Small intestine (tissue), 7 donors: Measurements from ENCODE around the gene RRP1. TPM values are rescaled to one million over a fixed set of nuclear protein-coding genes. Genes with fewer than 3 reads are reported as not detected.

ENCODE experiments used
- DNase-seq, 2 donors: peaks; one replicate each; pipeline versions ENCODE4 v3.0.0 to v3.0.0-alpha.2; 2013
- FAIRE-seq: peaks from 2 replicates; lab custom pipeline; 2012; peaks lifted over from hg19 to GRCh38; lab: Jason Lieb, UNC
- H3K27ac ChIP-seq, 3 donors: one replicate each; pipeline ENCODE4 v1.5.1; 2013; ENCODE audit warnings: low read length in 2 of 3, mild to moderate bottlenecking in 2 of 3, control low read depth in 1 of 3, inconsistent platforms in 1 of 3, low read depth in 1 of 3, moderate library complexity in 1 of 3
- H3K27me3 ChIP-seq, 3 donors: one replicate each; pipeline ENCODE4 v1.6.1; 2013; ENCODE audit warnings: low read length in 3 of 3, inconsistent platforms in 1 of 3; ENCODE audit not compliant: control insufficient read depth in 3 of 3, insufficient read depth in 3 of 3
- H3K36me3 ChIP-seq, 3 donors: one replicate each; pipeline ENCODE4 v1.6.1; 2013; ENCODE audit warnings: low read length in 3 of 3, inconsistent platforms in 1 of 3, low read depth in 1 of 3, mild to moderate bottlenecking in 1 of 3, moderate library complexity in 1 of 3; ENCODE audit not compliant: control insufficient read depth in 3 of 3, insufficient read depth in 2 of 3
- H3K4me1 ChIP-seq, 3 donors: one replicate each; pipeline ENCODE4 v1.6.1; 2013; ENCODE audit warnings: low read length in 2 of 3, inconsistent platforms in 1 of 3, low read depth in 1 of 3, mild to moderate bottlenecking in 1 of 3, moderate library complexity in 1 of 3; ENCODE audit not compliant: control insufficient read depth in 3 of 3, insufficient read depth in 2 of 3
- H3K4me3 ChIP-seq, 3 donors: one replicate each; pipeline ENCODE4 v1.5.1; 2013; ENCODE audit warnings: low read length in 3 of 3, control low read depth in 1 of 3, inconsistent platforms in 1 of 3, low read depth in 1 of 3, mild to moderate bottlenecking in 1 of 3, moderate library complexity in 1 of 3
- H3K9me3 ChIP-seq, 2 donors: one replicate each; pipeline ENCODE4 v1.6.1; 2013; ENCODE audit warnings: low read depth in 1 of 2, low read length in 1 of 2; ENCODE audit not compliant: control insufficient read depth in 2 of 2, insufficient read depth in 1 of 2
- WGBS, 3 donors: extraction: QIAGEN DNeasy Blood & Tissue Kit; methylation state at CpG; one replicate each; pipeline ENCODE4 v1.1.7; 2013; 5-methylcytosine and 5-hydroxymethylcytosine counted together
- polyA plus RNA-seq, 4 donors: library from polyadenylated mRNA; stranded (reverse) in 3 of 4; unstranded in 1 of 4; fragments of 200-250 nt in 3 of 4; fragments of 120-200 nt in 1 of 4; gene quantifications; one replicate each; pipeline versions ENCODE4 v1.2.1 to v1.2.3, GENCODE V29; 2013
- donor health status: healthy with polysubstance abuse.
- donor health status: control.
- donor health status: control.
- donor health status: Bipolar disorder and iron deficiency.
- donor health status: healthy.

The RRP1 gene
- polyA plus RNA-seq, 4 donors: 7.2 to 21.0 (median 12.5) TPM

DNA sequence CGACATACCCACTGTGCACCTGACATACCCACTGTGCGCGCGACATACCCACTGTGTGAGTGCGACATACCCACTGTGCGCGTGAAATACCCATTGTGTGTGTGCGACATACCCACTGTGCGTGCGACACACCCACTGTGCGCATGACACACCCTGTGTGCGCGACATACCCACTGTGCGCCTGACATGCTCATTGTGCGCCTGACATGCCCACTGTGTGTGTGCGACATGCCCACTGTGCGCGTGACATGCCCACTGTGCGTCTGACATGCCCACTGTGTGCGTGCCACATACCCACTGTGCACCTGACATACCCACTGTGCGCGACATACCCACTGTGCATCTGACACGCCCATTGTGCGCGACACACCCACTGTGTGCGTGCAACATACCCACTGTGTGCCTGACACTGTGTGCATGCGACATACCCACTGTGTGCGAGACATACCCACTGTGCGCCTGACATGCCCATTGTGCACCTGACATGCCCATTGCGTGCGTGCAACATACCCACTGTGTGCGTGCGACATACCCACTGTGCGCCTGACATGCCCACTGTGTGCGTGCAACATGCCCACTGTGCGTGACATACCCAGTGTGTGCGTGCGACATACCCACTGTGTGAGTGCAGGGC lies 2.5 kb upstream of the RRP1 start:
- H3K27ac ChIP-seq: no peak overlapping the region
- H3K4me3 ChIP-seq: no peak overlapping the region
- DNase-seq (no peak), FAIRE-seq (no peak)
- H3K9me3 ChIP-seq: no peaks in the 10 kb centered on the region
- H3K27me3 ChIP-seq: no peaks in the 10 kb centered on the region
- H3K4me1 ChIP-seq: peaks cover 0 to 7% (median 2%) of the 10 kb centered on the region in 3 donors
- WGBS, 3 donors: 92 to 96% (median 95%) methylated on average over 38 of the region's 38 CpGs
- H3K36me3 ChIP-seq: peaks cover 0 to 11% (median 0%) of the 10 kb centered on the region in 3 donors

DNA sequence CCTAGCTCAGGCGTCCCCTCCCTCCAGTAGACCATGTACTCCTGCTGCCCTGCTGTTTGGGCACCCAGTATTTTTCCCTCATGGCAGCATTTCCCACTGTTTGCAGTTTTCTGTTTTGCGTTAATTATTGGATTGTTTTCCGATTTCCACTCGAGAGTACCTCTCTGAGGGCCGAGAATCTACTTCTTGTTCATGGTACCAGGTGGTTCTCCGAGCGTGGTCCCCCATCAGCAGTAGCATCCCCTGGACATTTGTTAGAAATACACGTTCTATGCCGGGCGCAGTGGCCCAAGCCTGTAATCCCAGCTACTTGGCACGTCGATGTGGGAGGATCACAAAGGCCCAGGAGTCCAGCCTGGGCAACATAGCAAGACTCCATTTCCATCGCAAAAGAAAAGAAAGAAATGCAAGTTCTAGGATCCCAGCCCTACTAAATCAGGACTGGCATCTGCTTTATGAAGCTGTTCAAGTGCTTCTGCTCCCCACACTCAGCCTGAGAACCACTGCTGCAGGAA lies 690 bp downstream of the RRP1 start:
- peak overlapping the region; percentile 71 to 92 (median 84) for H3K4me3 ChIP-seq
- H3K4me1 ChIP-seq: peaks cover 0 to 7% (median 2%) of the 10 kb centered on the region in 3 donors
- no peaks in the 10 kb centered on the region for H3K9me3 ChIP-seq
- no peaks in the 10 kb centered on the region for H3K27me3 ChIP-seq
- no peak for DNase-seq
- 5 to 11% (median 7%) methylated on average over 13 of the region's 13 CpGs for WGBS, 3 donors
- peak overlapping the region in 1 of 3 donors; percentile 33 for H3K27ac ChIP-seq
- H3K36me3 ChIP-seq: peaks cover 2 to 42% (median 4%) of the 10 kb centered on the region in 3 donors
- no peak for FAIRE-seq

DNA sequence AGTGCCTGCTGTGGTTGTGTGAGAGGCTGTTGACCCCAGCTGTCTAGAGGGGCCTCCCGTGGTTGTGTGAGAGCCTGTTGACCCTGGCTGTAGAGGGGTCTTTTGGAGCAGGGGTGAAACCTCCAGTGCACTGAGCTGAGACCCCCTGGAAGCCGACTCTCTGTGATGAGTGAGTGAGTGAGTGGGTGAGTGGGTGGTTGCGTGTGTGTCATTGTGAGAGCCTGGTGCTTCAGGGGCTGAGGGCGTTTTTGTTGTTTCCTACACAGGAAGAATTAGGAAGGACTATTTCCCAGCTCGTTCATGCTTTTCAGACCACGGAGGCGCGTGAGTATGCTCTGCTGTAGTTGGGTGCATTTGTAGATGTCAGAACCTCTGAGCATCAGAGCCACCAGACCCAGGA lies 3.0 kb downstream of the RRP1 start:
- no peak for FAIRE-seq
- H3K36me3 ChIP-seq: peaks cover 4 to 66% (median 5%) of the 10 kb centered on the region in 3 donors
- H3K4me3 ChIP-seq: no peak overlapping the region

DNA sequence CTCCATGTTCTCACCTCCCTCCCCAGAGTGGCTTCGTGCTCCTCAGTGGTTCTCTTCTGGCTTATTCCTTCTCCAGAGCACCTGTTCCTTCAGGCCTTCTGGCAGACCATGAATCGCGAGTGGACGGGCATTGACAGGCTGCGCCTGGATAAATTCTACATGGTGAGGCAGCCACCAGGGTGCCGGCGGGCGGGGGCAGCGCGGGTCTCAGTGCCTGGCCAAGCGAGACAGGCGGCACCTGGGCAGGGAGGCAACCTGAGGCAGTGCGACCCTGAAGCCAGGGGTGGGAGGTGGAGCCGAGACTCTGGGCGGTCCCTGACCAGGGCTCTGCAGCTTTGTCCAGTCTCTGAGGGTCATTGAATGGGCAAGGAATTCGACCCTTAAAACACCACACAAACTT lies 3.9 kb downstream of the RRP1 start:
- peaks cover 4 to 74% (median 6%) of the 10 kb centered on the region in 3 donors for H3K36me3 ChIP-seq
- H3K27me3 ChIP-seq: no peaks in the 10 kb centered on the region
- WGBS, 3 donors: 96% methylated on average over 15 to 16 of the region's 16 CpGs
- no peak overlapping the region for H3K27ac ChIP-seq
- FAIRE-seq (no peak), DNase-seq (no peak)
- peaks cover 0 to 7% (median 2%) of the 10 kb centered on the region in 3 donors for H3K4me1 ChIP-seq
- H3K4me3 ChIP-seq: no peak overlapping the region
- no peaks in the 10 kb centered on the region for H3K9me3 ChIP-seq

More for the DNA sequence above, 3.0 kb downstream of the RRP1 start:
- WGBS, 3 donors: 86 to 92% (median 88%) methylated on average over 8 of the region's 8 CpGs
- H3K27ac ChIP-seq: no peak overlapping the region
- peaks cover 0 to 7% (median 2%) of the 10 kb centered on the region in 3 donors for H3K4me1 ChIP-seq
- no peak for DNase-seq
- no peaks in the 10 kb centered on the region for H3K9me3 ChIP-seq
- H3K27me3 ChIP-seq: no peaks in the 10 kb centered on the region

DNA sequence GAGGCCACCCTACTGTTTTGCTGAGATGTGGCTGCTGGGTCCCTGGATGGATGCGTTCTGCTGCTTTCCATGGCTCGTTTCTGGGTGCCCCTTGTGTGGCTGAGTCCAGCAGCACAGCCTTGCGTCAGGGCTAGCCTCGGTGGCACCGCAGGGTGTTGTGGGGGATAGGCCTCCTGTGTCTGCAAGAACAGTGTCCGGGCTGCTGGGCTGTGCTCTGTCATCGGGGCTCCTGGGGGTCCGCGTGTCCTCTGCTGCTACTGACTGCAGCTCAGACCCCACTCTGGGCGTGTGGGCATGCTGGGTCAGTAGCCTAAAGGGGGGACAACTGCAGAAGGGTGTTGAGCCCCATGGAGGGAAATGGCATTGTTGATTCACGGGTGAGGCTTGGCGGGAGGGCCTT lies 4.9 kb downstream of the RRP1 start:
- no peaks in the 10 kb centered on the region for H3K27me3 ChIP-seq
- WGBS, 3 donors: 83 to 95% (median 90%) methylated on average over 12 of the region's 12 CpGs
- DNase-seq: no peak
- H3K36me3 ChIP-seq: peaks cover 4 to 85% (median 6%) of the 10 kb centered on the region in 3 donors
- FAIRE-seq: no peak
- no peak overlapping the region for H3K4me3 ChIP-seq
- no peak overlapping the region for H3K27ac ChIP-seq
- no peaks in the 10 kb centered on the region for H3K9me3 ChIP-seq
- peaks cover 0 to 7% (median 2%) of the 10 kb centered on the region in 3 donors for H3K4me1 ChIP-seq

DNA sequence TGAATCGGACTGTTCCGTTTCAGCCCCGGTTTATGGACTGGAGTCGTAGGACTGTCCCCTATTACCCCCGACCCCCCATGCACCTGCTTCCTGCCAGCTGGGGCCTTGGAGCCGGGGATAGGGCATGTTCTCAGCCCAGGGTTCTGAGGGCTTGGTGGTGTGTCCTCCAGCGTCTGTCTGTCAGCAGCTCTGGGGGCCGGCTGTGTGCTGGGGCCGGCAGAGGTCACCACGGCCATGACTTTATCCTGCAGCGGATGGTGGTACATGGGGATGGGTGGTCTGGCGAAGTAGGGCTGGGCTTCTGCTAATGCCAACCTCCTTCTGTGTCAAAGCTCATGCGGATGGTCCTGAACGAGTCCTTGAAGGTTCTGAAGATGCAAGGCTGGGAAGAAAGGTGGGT lies 5.5 kb downstream of the RRP1 start:
- H3K36me3 ChIP-seq: peaks cover 4 to 90% (median 6%) of the 10 kb centered on the region in 3 donors
- FAIRE-seq (no peak), DNase-seq (no peak)
- peaks cover 0 to 7% (median 2%) of the 10 kb centered on the region in 3 donors for H3K4me1 ChIP-seq
- no peaks in the 10 kb centered on the region for H3K9me3 ChIP-seq
- no peak overlapping the region for H3K4me3 ChIP-seq
- H3K27me3 ChIP-seq: no peaks in the 10 kb centered on the region
- no peak overlapping the region for H3K27ac ChIP-seq
- WGBS, 3 donors: 91 to 92% (median 92%) methylated on average over 14 of the region's 14 CpGs

DNA sequence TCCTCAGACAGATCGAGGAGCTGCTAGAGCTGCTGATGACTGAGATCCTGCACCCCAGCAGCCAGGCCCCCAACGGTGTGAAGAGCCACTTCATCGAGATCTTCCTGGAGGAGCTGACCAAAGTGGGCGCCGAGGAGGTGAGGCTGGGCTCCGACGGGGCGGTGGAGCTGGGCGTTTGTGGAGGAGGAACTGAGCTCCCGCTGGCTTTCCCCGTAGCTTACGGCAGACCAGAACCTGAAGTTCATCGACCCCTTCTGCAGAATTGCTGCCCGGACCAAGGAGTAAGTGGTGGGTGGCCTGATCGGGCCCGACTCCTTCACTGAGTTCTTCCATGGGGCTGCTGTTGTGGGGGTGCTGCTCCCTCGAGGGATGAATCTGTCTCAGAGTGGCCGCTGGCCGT lies 8.0 kb downstream of the RRP1 start:
- Histone ChIP-seq H3K27me3 (no peaks in the 10 kb centered on the region), H3K27ac (no peak overlapping the region), H3K4me1 (no peaks in the 10 kb centered on the region), H3K9me3 (no peaks in the 10 kb centered on the region), H3K4me3 (no peak overlapping the region), H3K36me3 (peaks cover 7 to 100% (median 8%) of the 10 kb centered on the region in 3 donors)
- DNase-seq (no peak), FAIRE-seq (no peak)
- 91 to 94% (median 93%) methylated on average over 19 of the region's 19 CpGs for WGBS, 3 donors

DNA sequence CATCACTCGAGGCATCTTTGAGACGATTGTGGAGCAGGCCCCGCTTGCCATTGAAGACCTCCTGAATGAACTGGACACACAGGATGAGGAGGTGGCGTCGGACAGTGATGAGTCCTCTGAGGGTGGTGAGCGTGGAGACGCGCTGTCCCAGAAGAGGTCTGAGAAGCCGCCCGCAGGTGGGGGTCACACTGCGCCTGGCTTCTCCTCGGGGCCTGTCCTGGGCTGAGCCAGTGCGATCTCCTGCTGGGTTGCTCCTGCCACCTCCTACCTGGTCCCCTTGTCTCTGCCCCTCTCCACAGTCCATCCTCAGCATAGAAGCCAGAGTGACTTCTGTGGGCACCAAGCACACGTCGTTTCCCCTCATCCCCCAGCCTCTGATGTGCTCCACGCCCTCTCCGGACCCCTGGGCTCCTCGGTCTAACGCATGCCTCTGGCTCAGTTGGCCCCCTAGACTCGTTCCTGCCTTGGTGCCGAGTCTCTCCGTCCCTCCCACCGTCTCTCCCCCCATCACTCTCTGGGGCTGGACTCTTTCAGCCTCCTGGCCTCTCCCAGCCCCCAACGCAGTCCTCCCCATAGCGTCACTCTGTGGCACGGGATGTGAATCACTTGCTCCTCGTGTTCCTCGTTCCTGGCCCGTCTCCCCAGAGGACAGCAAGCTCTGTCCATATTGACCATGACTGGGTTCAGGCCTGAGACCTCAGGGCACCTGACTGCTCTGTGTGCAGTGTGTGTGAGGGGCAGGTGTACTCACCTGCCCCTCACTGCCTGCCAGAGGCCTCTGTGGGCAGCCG lies 8.7 kb downstream of the RRP1 start:
- Histone ChIP-seq H3K27me3 (no peaks in the 10 kb centered on the region), H3K27ac (no peak overlapping the region), H3K36me3 (peaks cover 4 to 100% (median 8%) of the 10 kb centered on the region in 3 donors), H3K4me3 (no peak overlapping the region), H3K9me3 (no peaks in the 10 kb centered on the region), H3K4me1 (no peaks in the 10 kb centered on the region)
- DNase-seq (no peak), FAIRE-seq (no peak)
- 93 to 94% (median 94%) methylated on average over 30 of the region's 30 CpGs for WGBS, 3 donors
